ENCODE measurements around the gene NDST3. TPM values are rescaled to one million over a fixed set of nuclear protein-coding genes. Genes with fewer than 3 reads are reported as not detected.

Gene NDST3
- total RNA-seq, 2 donors from 2014 or later, result not detected

GRCh38 chr4:118036336-118036735 is 2.0 kb downstream of the NDST3 start:
- no peaks in the 10 kb centered on the region for H3K36me3 Mint-ChIP-seq (ENCODE audit: low read depth)
- H3K4me3 Mint-ChIP-seq, result no peak overlapping the region
- ATAC-seq (replicated peaks), result no peak
- no peak overlapping the region for H3K27ac Mint-ChIP-seq
- H3K27me3 Mint-ChIP-seq, result peaks cover 31% of the 10 kb centered on the region
- H3K4me1 Mint-ChIP-seq, result peaks cover 4% of the 10 kb centered on the region
- H3K9me3 Mint-ChIP-seq, result no peaks in the 10 kb centered on the region

- Mint-ChIP-seq H3K36me3 (ENCODE audit: low read depth) (no peaks in the 10 kb centered on the region), H3K4me3 (no peak overlapping the region), H3K4me1 (peaks cover 4% of the 10 kb centered on the region), H3K27me3 (peaks cover 30% of the 10 kb centered on the region), H3K27ac (no peak overlapping the region), H3K9me3 (no peaks in the 10 kb centered on the region)
- no peak for ATAC-seq (replicated peaks)
These were observed 3.7 kb downstream of the NDST3 start for GRCh38 chr4:118037955-118038354.

- Mint-ChIP-seq H3K4me1 (no peaks in the 10 kb centered on the region), H3K27me3 (peaks cover 8% of the 10 kb centered on the region), H3K4me3 (no peak overlapping the region), H3K27ac (no peak overlapping the region), H3K36me3 (ENCODE audit: low read depth) (no peaks in the 10 kb centered on the region), H3K9me3 (peaks cover 3% of the 10 kb centered on the region)
- no peak for ATAC-seq (replicated peaks)
These were observed 12.0 kb downstream of the NDST3 start for GRCh38 chr4:118046323-118046722.

GRCh38 chr4:118047043-118047442 is 12.8 kb downstream of the NDST3 start:
- Mint-ChIP-seq H3K4me1 (no peaks in the 10 kb centered on the region), H3K27ac (no peak overlapping the region), H3K4me3 (no peak overlapping the region), H3K9me3 (peaks cover 5% of the 10 kb centered on the region), H3K27me3 (peaks cover 8% of the 10 kb centered on the region), H3K36me3 (ENCODE audit: low read depth) (no peaks in the 10 kb centered on the region)
- no peak for ATAC-seq (replicated peaks)

GRCh38 chr4:118058955-118059354 is 24.7 kb downstream of the NDST3 start:
- Mint-ChIP-seq H3K4me3 (no peak overlapping the region), H3K36me3 (ENCODE audit: low read depth) (no peaks in the 10 kb centered on the region), H3K9me3 (peaks cover 4% of the 10 kb centered on the region), H3K27me3 (peaks cover 5% of the 10 kb centered on the region), H3K4me1 (no peaks in the 10 kb centered on the region), H3K27ac (no peak overlapping the region)
- ATAC-seq (replicated peaks), result no peak

- Mint-ChIP-seq H3K4me1 (no peaks in the 10 kb centered on the region), H3K4me3 (no peak overlapping the region), H3K36me3 (ENCODE audit: low read depth) (no peaks in the 10 kb centered on the region), H3K27me3 (peaks cover 5% of the 10 kb centered on the region), H3K27ac (no peak overlapping the region), H3K9me3 (peaks cover 4% of the 10 kb centered on the region)
- ATAC-seq (replicated peaks), result no peak
These were observed 25.1 kb downstream of the NDST3 start for GRCh38 chr4:118059397-118059796.

- Mint-ChIP-seq H3K27me3 (peaks cover 8% of the 10 kb centered on the region), H3K4me1 (no peaks in the 10 kb centered on the region), H3K36me3 (ENCODE audit: low read depth) (no peaks in the 10 kb centered on the region), H3K9me3 (peaks cover 4% of the 10 kb centered on the region), H3K4me3 (no peak overlapping the region), H3K27ac (no peak overlapping the region)
- no peak for ATAC-seq (replicated peaks)
These were observed 42.9 kb downstream of the NDST3 start for GRCh38 chr4:118076958-118077766.

- no peak overlapping the region for H3K27ac Mint-ChIP-seq
- peaks cover 4% of the 10 kb centered on the region for H3K9me3 Mint-ChIP-seq
- H3K27me3 Mint-ChIP-seq, result peaks cover 8% of the 10 kb centered on the region
- H3K4me3 Mint-ChIP-seq, result no peak overlapping the region
- no peaks in the 10 kb centered on the region for H3K36me3 Mint-ChIP-seq (ENCODE audit: low read depth)
- ATAC-seq (replicated peaks), result no peak
- H3K4me1 Mint-ChIP-seq, result no peaks in the 10 kb centered on the region
These were observed 43.5 kb downstream of the NDST3 start for GRCh38 chr4:118077767-118078105.

GRCh38 chr4:118081434-118081833 is 47.1 kb downstream of the NDST3 start:
- no peak overlapping the region for H3K4me3 Mint-ChIP-seq
- H3K27ac Mint-ChIP-seq, result no peak overlapping the region
- no peaks in the 10 kb centered on the region for H3K4me1 Mint-ChIP-seq
- H3K36me3 Mint-ChIP-seq (ENCODE audit: low read depth), result no peaks in the 10 kb centered on the region
- H3K9me3 Mint-ChIP-seq, result no peaks in the 10 kb centered on the region
- ATAC-seq (replicated peaks), result no peak
- H3K27me3 Mint-ChIP-seq, result peaks cover 8% of the 10 kb centered on the region

- ATAC-seq (replicated peaks), result no peak
- H3K4me3 Mint-ChIP-seq, result no peak overlapping the region
These were observed 47.9 kb downstream of the NDST3 start for GRCh38 chr4:118082182-118082581.

GRCh38 chr4:118085700-118086099 is 51.4 kb downstream of the NDST3 start:
- Mint-ChIP-seq H3K27me3 (no peaks in the 10 kb centered on the region), H3K4me3 (no peak overlapping the region), H3K9me3 (no peaks in the 10 kb centered on the region), H3K27ac (no peak overlapping the region), H3K36me3 (ENCODE audit: low read depth) (no peaks in the 10 kb centered on the region), H3K4me1 (no peaks in the 10 kb centered on the region)
- ATAC-seq (replicated peaks), result no peak

More at GRCh38 chr4:118082182-118082581, 47.9 kb downstream of the NDST3 start:
- Mint-ChIP-seq H3K27ac (no peak overlapping the region), H3K36me3 (ENCODE audit: low read depth) (no peaks in the 10 kb centered on the region), H3K4me1 (no peaks in the 10 kb centered on the region), H3K9me3 (no peaks in the 10 kb centered on the region), H3K27me3 (peaks cover 4% of the 10 kb centered on the region)

- Mint-ChIP-seq H3K27ac (no peak overlapping the region), H3K36me3 (ENCODE audit: low read depth) (no peaks in the 10 kb centered on the region), H3K9me3 (no peaks in the 10 kb centered on the region), H3K27me3 (no peaks in the 10 kb centered on the region), H3K4me1 (no peaks in the 10 kb centered on the region), H3K4me3 (no peak overlapping the region)
- no peak for ATAC-seq (replicated peaks)
These were observed 52.1 kb downstream of the NDST3 start for GRCh38 chr4:118086344-118086743.

- no peaks in the 10 kb centered on the region for H3K27me3 Mint-ChIP-seq
- no peak overlapping the region for H3K4me3 Mint-ChIP-seq
- no peaks in the 10 kb centered on the region for H3K9me3 Mint-ChIP-seq
- no peak for ATAC-seq (replicated peaks)
- H3K36me3 Mint-ChIP-seq (ENCODE audit: low read depth), result no peaks in the 10 kb centered on the region
- H3K4me1 Mint-ChIP-seq, result no peaks in the 10 kb centered on the region
- H3K27ac Mint-ChIP-seq, result no peak overlapping the region
These were observed 53.1 kb downstream of the NDST3 start for GRCh38 chr4:118087366-118087765.

- ATAC-seq (replicated peaks), result no peak
- H3K4me1 Mint-ChIP-seq, result no peaks in the 10 kb centered on the region
- H3K36me3 Mint-ChIP-seq (ENCODE audit: low read depth), result no peaks in the 10 kb centered on the region
- no peak overlapping the region for H3K27ac Mint-ChIP-seq
- H3K27me3 Mint-ChIP-seq, result no peaks in the 10 kb centered on the region
- no peaks in the 10 kb centered on the region for H3K9me3 Mint-ChIP-seq
- no peak overlapping the region for H3K4me3 Mint-ChIP-seq
These were observed 64.8 kb downstream of the NDST3 start for GRCh38 chr4:118099106-118099505.

GRCh38 chr4:118102195-118102594 is 67.9 kb downstream of the NDST3 start:
- no peak for ATAC-seq (replicated peaks)
- Mint-ChIP-seq H3K27ac (no peak overlapping the region), H3K4me1 (no peaks in the 10 kb centered on the region), H3K9me3 (no peaks in the 10 kb centered on the region), H3K36me3 (ENCODE audit: low read depth) (no peaks in the 10 kb centered on the region), H3K27me3 (no peaks in the 10 kb centered on the region), H3K4me3 (no peak overlapping the region)
